Caki2 (cell line): ENCODE data around the gene ADAMTS5. TPM values are rescaled to one million over a fixed set of nuclear protein-coding genes. Genes with fewer than 3 reads are reported as not detected.
A peak's percentile ranks its signal among the peaks of the same experiment; 100 is the strongest.

Source experiments
- DNase-seq: peaks from one replicate; pipeline ENCODE4 v3.0.0-alpha.2; 2015; ENCODE audit warnings: low read depth
- in situ Hi-C: cut with HindIII; loops from 2 replicates; pipeline ENCODE4 v1.10.0; 2016; ENCODE audit warnings: low sequenced_read_pairs, low pct_unique_long_range_greater_than_20kb, mixed read lengths
- total RNA-seq: library from RNA; depleted of rRNA; stranded (reverse); fragments of >200 nt; shearing (Covaris generic); gene quantifications from 2 replicates; pipeline ENCODE4 v1.2.3, GENCODE V29; 2014; ENCODE audit warnings: low replicate concordance; rRNA removed

Gene ADAMTS5
- total RNA-seq, 1 experiment from 2014 or later, result under 0.01 TPM

DNA sequence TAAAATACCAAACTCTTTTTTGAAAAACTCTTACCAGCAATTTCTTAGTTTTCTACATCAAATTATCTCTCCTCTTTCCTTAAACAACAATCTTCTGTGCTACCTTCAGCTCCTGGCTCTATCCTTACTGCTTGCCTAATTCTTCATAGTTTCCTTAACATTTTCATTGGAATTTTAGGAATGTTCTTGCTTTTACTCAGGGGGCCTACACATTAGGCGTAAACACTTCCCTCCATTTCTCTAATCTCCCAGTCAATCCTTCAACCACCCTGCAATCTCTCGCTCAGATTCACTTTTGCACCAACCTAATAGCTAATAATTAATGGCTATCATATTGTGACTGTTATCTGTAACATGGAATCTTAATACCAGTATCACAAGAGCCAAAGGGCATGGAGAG is 50.1 kb downstream of the ADAMTS5 start:
- DNase-seq, result no peak
- in situ Hi-C loops, result no loop called here

DNA sequence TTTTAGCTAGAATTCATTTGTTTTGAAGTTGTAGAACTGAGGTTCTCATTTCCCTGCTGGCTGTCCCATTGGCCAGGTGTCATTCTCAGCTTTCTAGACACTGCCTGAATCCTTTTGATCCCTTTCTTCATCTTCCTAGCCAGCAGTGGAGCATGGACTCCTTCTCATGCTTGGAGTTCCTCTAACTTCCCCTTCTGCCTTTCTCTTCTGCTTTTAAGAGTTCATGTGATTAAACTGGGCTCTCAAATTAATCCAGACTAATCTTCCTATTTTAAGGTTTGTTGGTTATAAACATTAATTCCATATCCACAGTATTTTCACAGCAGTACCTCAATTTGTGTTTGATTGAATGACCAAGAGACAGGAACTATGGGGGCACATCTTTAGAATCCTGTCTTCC is 52.3 kb downstream of the ADAMTS5 start:
- in situ Hi-C loops, result no loop called here
- DNase-seq, result no peak

DNA sequence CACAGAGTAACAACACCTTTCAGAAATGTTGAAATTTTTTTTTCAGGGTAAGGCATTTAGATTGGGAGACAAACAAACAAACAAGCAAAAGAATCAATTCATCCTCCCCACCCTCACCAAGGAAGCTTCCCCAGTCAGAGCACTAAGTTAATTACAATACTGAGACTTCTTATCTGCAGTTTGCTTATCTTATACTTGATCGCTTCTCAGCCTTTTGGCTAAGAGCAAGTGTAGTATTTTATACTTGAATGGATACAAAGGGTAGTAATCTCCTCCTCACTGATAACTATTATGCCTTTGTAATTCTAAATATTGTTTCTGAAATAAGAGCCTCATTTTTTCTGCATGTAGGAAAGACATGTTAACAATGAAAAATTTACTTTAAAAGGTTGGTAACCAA is 54.4 kb downstream of the ADAMTS5 start:
- in situ Hi-C loops, result no loop called here
- DNase-seq, result no peak

DNA sequence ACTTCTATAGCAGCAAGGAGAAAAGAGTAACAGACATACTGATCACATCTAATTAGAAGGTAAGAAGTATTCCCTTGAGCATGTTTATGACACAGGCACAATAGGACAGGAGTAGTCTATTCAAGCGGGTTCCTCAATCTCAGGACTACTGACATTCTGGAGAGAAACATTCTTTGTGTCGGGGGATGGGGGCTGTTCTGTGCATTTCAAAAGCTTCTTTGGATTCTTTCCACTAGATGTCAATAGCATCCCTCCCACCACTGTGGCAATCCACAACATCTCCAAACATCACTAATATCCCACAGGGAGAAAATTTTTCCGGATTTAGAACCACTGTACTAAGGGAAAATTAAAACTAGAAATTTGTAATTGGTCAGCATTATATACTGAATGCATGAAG is 56.9 kb downstream of the ADAMTS5 start:
- in situ Hi-C loops, result no loop called here
- peak; percentile 16 for DNase-seq

DNA sequence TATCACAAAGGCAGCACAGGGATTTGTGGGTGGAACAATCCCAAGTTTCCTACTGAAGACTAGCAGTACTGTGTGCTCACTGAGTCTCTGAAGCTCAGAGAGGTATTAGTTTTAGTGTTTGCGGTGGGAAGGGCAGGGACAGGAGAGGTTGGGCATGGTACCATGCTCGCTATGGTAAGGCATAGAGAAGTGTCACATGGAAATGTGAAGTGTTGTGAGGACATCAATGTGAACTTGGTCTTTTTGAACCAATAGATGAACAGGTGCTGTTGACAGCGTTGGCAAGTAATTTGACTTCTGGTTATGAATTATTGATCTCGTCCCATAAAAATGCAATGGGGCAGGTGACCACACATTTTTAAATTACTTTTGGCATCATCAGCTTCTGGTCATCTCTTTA is 65.9 kb downstream of the ADAMTS5 start:
- no peak for DNase-seq
- in situ Hi-C loops, result no loop called here

DNA sequence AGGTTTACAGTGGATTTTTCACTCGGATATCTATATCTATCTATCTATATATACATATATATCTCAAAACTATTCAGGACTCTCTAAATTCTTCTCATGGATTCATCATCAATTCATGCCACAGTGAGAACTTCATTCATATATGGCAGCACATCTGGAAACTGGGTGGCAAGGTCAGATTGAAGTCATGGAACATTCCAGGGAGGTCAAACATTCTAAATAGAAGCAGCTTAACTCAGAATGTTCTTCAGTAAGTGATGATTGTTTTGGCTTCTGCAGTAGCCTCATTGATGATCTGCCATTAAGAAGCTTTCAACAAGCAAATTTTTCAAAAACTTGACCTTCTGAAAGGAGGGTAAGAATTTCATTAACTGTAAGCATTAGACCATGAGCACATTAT is 74.7 kb downstream of the ADAMTS5 start:
- no peak for DNase-seq
- in situ Hi-C loops, result no loop called here

DNA sequence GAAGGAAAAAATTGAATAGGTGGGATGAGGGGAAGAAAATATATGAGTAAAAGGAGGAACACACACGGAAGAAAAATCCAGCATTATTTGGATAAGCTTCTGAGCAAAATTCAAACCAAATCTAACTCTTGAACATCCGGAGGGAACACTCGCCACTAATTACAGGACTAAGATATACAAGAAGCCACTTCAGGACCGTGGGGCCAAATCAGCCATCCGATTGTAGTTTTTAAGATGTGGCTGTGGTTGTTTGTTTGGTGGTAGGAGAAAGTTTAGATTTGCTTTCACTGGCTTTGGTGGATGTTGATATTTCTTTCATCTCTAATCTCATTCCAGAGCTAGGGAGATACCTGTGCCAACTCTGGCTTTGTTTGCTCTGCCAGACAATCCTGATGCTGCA is 78.0 kb downstream of the ADAMTS5 start:
- no peak for DNase-seq
- in situ Hi-C loops, result no loop called here

DNA sequence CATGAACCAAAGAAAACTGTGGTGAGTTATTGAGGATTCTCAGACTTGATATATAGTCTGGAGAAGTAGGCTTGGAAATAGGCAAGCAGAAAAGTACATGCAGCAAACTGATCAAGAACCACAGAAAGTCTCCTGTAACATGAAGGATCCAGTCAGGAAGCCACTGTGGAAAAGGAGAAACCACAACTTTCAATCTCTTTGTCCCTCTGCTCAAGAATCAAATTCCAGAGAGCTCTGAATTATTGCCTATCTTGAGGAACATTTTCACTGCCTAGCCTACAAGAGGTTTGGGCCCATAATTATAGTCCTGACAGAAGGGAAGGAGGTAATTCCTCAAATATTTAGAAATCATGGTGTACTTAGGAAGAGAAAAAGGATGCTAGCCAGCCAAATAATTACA is 78.6 kb downstream of the ADAMTS5 start:
- in situ Hi-C loops, result no loop called here
- no peak for DNase-seq

DNA sequence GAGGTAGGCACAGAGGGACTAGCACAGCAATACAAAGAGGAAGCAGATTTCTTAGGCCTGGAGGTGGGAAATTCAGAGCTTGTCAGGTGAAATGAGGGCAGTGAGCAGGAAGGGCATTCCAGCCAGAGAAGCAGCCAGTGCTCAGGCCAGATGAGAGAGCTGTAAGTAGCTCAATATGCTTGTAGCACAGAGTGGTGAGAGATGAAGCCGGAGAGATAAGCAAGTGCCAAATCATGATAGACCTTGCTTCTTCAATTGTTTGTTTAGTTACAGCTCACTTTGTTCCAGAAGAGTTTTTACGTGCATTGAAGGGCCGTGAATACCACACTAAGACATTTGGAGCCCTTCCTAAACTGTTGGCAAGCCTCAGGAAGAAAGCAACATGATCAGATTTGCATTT is 79.6 kb downstream of the ADAMTS5 start:
- DNase-seq, result no peak
- in situ Hi-C loops, result no loop called here

DNA sequence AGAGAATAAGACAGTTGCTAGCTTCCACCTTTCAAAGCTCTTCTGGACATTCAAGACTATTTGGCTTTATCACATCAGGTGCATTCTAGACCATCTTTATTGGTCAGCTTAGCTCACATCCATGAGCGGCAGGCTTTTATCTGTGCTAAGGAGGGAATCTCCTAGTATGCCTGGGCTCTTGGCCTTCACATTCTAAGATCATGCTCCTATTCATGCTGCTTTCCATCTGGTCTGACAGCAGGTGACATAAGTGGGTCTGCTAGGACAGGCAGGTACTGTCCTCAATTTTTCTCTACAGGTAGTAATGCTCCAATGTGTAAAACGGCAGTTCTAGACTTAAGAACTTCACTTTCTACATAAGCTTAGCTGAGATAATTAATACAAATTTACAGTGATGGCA is 82.5 kb downstream of the ADAMTS5 start:
- in situ Hi-C loops, result no loop called here

DNA sequence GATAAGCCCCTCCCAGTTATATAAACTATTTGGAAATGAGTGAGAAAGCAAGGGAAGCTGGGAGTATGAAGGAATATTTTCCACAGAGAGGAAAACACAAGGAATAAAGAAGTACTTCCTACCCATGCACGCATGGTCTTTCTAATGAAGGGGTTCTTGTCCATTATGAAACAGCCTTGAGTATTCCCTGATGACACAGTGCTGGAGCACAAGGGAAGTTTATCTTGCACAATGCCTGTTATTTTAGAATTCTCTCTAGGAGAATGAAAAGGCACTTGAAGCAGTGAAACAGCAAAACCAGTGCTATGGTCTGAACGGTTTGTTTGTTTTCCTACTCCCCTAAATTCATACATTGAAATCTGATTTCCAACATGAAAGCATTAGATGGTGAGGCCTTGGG is 83.1 kb downstream of the ADAMTS5 start:
- in situ Hi-C loops, result no loop called here
- DNase-seq, result no peak

More for the DNA sequence above, 82.5 kb downstream of the ADAMTS5 start:
- DNase-seq, result no peak

DNA sequence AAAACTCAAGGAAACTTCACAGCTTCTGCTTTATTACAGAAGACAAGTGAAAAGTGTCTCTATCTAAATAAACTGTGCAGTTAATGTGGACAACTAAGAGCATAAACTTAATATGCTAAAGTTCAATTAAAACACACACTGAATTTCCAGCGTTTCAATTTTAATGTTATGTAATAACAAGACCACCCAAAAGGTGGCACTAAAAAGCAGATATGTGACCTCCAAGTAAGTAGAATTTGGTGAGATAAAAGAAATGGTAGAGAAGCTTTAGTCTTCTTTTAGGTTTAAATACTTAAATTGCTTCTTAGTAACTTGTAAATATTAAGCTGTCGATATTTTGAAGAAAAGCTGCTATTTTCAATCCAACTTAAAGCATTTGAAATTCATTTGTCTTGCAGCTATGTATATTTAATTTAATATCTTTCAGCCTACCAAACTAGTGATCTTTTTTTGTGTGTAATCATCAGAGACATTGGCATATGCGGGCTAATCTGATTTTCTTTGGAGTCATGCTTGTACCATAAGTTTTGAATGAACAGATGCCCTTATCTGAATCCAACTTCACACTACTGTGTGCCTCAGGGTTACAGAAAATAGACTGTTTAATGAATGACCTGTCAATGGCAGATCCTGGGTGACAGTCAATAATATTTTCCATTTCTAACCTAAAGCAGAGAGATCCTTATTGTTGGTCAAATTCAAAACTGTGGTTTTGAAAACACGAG is 85.2 kb downstream of the ADAMTS5 start:
- in situ Hi-C loops, result no loop called here
- DNase-seq, result peak; percentile 8

DNA sequence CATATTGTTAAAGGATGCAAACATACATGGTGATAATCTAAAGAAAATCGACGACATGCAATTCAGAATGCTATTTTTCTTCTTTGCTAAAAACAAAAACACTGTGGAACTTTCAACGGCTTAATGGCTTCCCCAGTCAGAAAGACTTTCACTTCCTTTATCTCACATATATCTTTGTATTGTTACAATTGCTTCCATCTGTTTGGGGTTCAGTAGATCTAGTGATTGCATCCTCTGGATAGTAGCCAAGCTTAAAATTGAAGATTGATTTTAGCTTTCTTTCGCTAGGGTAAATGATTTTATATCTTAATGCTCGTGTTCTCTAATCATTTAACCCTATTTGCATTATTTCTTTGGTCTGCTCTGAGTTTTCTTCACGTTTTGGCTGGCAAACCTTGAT is 89.9 kb downstream of the ADAMTS5 start:
- in situ Hi-C loops, result no loop called here
- no peak for DNase-seq

DNA sequence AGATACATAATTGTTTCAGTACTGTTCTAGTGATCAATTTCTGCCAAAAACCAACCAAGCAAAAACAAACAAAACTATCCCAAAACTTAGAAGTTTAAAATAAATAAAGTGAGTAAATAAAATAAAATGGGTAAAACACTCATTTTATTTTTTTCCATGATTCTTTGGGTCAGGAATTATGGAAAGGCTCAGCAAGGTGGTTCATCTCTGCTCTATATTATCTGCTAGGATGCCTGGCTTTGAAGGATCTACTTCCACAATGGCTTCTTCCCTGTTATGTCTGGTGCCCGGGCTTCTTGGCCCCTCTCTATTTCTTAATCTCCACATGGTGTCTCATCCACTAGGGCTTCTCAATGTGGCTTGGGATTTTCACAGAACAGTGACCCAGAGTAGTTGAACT is 92.5 kb downstream of the ADAMTS5 start:
- DNase-seq, result no peak
- in situ Hi-C loops, result no loop called here

Other genes starting within 250 kb of the ADAMTS5 start
- gene ADAMTS1, start 121.7 kb downstream of the ADAMTS5 start, total RNA-seq, result 35.1 and 62.5 TPM in 2 replicates